Activated gamma-delta T cell treated with anti-CD3 and anti-CD28 coated beads, Interleukin-2, amount 50 U/mL, for 16 hours (primary cell): ENCODE results near the gene PDZRN3.

Experiments used
- DNase-seq: peaks from one replicate; pipeline ENCODE4 v3.0.0-alpha.2; 2020; ENCODE audit warnings: low read depth

PDZRN3 gene

DNA sequence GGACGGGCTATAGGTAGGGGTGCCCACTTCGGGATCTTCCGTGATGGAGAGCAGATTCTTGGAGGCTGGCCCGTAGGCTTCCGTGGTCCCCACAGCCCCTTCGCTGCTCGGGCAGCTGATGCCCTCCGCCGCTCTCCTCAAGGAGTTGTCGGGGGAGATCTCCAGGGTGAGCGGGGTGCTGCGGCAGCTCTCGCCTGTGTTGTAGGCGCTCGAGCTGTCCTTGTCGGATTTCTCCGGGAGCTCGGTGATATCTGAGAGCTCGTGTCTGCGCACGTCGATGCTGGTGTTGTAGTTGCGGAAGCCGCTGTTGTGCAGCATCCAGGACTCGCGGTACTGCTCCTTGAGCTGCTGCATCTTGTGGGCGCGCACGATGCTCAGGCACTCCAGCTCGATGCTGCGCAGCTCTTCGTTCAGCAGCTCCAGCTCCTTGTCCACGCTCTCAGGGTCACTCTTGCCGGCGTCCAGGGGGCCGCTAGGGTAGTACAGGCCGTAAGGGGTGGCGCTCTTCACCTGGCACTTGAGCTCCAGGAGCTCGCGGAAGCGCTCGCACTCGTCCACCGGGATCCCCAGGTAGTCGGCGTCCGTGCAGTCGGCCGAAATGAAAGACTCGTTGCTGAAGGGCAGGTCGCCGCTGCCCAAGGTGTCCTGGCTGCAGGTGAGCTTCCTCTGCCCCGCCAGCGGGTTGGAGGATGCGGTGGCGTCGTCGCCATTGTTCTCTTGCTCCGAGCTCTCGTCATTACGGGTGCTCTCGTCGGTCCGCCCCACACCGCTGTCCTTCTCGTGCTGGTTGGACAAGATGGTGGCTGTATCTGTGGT is 240.4 kb downstream of the PDZRN3 start:
- DNase-seq: no peak

DNA sequence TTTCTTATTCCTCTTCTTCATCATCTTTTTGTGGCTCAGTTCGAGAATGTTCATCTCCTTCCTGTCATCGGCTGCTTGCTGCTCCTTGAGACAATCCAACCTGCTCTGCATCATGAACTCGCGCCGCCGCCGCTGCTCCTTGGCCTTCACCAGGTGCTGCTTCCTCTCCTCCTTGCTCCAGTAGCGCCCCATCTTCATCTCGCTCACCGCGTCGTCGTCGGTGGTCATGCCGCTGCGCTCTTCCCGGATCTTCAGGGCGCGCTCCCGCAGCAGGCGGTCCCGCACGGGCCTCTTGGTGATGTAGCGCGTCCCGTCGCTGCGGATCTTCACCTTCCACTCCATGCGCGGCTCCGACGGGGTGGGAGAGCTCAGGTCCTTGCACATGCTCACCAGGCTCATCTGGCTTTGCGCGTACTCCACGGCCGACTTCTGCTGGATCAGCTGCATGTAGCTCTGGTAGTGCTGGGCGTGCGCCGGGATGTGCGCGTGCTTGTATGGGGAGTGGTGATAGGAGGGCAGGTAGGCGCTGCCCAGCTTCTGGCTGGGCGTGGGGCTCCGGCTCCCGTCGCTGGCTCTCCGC is 241.2 kb downstream of the PDZRN3 start:
- DNase-seq: no peak

DNA sequence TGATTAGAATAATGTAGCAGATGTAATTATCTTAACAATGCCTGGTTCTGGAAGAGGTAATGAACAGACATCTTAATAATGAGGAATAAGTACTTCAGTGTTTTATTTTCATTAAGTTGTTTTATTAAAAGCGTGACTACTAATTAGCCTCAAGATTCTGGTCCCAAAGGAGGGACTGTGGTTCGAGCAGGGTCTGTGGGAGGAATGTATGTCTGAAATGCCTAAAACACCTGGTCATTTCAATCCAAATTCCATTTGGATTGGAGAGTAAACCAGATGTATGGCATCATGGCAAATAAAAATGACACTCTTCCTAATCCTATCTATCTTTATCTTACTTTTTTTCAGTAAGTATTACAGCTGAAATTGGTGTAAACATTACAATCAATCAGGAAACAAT is 243.2 kb downstream of the PDZRN3 start:
- no peak for DNase-seq

DNA sequence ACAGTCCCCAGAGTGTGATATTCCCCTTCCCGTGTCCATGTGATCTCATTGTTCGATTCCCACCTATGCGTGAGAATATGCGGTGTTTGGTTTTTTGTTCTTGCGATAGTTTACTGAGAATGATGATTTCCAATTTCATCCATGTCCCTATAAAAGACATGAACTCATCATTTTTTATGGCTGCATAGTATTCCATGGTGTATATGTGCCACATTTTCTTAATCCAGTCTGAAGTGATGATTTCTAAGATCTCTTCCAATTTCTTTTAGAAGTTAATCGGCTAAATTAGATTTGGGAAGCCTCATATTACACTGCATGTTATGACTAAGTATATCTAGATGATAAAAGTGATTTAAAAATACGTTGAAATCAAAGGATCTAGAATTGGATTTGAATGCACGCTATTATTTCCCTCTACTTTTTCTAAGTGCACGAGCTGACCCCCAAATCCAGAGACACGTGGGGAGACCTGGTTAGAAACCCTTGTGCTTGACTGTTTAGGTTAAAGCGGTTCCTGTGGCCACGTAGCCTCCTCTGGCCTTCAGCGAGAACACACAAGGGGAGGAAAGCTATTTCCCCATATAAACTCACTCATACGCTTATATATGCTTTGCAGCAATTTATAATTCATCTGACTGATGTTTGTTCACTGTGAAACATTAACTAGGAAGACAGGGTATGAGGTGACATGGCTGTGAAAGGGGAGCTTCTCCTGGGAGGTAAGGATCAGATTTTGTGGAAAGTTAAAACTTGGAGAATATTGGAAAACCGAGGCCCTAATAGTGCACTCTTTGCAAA is 243.8 kb downstream of the PDZRN3 start:
- DNase-seq: no peak

DNA sequence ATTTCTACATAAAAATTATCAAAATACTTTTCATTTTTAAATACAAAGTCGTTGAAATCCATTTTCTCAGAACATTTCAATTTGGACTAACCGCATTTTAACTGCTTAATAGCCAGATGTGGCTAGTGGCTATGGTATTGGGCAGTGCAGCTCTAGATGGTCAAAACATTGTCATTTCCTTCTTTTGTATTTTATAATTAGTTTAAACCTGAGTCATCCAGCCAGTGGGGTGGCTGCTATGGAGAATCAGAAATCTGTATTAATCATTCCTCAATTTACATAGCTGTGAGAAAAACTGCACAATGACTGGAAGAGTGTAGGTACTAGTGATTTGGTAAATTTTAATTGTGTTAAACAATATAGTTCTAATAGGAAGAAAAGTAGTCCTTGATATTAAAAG is 245.3 kb downstream of the PDZRN3 start:
- no peak for DNase-seq

DNA sequence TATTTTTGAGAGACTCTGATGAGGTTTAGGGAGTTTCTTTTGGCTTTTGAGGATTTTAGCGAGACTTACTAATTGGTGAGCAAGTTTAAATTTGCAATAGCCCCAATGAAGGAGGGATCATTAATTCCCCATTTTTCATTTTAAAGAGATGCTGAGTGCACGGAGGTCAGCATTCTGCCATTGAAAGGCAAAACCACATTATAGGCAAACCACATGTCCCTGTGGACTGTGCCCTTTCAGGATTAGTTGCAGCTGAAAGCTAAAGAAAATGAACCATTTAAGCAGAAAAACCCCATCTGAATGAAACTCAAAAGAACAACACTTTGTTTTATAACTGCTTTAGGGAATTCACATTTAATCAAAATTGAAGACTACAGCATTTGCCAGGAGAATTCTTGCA is 246.5 kb downstream of the PDZRN3 start:
- DNase-seq: no peak

DNA sequence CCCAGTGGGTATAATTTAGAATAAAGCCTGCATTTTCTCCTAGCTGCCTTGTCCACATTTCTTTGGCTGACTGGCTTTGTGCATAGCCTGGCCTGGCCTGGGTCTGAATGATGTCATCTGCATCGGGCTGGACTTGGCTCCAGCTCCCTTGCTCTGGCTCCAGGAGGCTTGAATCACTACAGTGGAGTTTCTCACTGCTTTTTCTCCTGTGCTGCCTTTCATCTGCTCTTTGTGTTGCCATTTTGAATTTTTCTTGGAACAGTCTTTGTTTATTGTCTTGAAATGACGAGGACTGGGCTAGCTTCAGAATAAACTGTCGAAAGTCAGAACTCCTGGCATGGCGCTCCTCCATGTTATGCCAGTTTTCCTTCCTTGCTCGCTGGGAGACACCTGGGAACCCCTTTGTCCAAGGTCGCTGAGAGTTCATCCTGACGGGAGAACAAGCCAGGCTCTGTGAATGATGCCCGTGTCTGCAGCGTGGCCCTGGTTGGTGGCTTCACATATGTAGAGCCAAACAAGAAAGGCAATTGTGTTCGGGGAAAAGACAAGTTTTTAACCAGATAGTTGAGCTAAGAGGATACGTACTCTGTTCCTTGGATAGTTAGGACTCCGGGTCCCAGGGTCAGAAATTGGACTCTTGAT is 258.9 kb downstream of the PDZRN3 start:
- no peak for DNase-seq

DNA sequence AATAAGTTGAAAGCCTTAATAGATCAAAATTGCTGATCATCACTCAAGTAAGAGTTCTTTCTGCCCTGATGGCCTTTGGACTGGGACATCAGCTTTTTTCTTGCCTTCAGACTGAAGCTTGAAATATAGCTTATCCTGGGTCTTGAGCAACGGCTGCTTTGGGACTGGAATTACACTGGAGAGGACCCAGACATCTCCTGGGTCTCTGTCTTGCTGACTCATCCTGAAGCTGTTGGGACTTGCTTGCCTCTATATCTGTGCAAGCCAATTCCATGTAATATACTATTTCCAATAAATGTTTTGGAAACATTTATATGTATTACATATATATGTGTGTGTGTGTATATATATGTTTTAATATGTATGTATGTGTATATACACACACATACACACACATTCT is 260.2 kb downstream of the PDZRN3 start:
- no peak for DNase-seq

DNA sequence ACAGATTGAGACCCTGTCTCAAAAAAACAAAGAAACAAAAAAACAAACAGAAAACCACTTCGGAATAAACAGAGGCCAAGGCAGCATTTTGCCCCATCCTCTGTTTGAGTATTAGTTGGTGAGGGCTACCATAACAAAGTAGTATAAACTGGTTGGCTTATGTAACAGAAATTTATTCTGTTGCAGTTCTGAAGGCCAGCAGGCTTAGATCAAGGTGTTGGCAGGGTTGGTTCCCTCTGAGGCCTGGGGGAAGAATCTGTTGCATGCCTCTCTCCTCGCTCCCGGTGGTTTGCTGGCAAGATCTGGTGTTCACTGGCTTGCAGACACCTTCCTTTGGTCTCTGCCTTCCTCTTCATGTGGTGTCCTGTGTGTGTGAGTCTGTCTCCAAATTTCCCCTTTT is 261.6 kb downstream of the PDZRN3 start:
- DNase-seq: no peak

DNA sequence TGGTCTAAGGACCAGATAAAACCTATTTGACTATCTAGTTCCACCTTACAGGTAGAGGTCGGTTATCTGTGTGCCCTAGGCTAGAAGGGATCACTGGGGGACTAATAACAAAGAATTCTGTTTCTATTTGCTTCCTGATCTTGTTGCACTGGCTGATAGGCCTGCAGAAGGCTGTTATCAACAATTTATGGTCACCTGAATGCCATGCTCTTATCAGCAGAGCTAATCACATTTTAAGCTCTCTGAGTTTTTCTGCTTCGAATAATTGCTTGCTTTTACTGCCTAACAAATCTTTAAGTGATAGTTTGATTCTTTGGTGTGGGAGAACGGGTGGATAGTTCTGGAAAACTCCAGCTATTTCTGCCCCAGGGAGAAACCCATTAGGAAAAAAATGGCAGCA is 263.1 kb downstream of the PDZRN3 start:
- DNase-seq: no peak

DNA sequence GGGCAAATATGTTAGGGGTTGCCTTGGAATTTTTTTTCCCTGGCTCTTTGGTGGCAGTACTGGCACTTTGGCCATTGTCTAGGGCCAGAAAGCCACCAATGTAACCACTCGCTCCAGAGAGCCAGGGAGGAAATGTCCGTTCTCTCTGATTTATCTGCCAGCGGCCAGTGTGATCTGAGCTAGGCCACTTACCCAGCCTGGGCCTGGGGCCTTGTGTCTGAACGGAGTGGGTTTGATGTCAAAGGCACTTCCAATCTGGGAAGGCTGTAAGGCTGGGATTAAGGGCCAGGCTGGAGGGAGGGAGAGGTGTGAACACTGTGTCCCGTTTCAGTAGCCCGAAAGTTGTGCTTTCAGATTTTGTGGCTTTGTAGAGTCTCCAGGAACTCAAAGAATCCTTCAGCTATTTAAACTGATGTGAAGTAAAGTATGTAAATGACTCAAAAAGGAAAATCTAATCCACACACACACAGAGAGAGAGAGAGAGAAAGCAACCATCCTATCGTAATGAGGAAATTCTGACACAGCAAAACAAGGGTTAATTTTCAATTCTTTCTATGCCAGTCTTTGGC is 271.0 kb downstream of the PDZRN3 start:
- DNase-seq: no peak

DNA sequence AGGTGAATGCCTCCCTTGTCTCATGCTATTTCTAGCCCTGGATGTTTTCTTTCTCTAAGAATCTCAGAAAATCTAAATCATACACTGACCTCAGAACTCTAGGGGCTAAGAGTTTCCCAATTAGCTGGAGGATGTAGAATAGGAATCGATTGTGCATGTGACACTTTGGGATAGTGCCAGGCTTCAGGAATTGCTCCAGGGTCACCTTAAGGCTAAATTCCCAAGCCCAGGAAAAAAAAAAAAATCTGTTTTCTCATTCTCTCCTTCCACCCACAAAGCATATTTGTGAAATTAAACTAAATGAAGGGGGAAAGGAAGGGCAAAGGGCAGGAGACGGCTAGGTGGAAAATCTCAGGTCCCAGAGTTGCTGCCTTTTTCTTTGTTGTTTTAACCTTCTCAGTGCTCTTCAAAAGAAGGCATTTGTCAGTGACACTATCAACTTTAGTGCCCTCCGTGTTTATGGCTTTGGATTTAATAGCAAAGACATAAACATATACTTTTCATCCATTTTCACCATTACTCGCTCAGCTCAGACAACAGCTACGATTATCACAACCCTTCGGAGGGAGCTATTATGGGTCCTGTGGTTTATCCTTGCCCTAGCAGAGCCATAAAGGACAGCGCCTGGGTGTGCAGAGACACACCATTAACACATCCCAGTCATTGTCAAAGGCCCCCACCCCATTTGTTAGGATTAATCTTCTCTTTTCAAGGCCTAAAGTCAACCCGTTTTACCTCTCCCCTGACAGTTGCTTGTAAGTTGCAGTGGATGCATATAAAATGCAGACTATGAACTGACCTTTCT is 271.7 kb downstream of the PDZRN3 start:
- no peak for DNase-seq

DNA sequence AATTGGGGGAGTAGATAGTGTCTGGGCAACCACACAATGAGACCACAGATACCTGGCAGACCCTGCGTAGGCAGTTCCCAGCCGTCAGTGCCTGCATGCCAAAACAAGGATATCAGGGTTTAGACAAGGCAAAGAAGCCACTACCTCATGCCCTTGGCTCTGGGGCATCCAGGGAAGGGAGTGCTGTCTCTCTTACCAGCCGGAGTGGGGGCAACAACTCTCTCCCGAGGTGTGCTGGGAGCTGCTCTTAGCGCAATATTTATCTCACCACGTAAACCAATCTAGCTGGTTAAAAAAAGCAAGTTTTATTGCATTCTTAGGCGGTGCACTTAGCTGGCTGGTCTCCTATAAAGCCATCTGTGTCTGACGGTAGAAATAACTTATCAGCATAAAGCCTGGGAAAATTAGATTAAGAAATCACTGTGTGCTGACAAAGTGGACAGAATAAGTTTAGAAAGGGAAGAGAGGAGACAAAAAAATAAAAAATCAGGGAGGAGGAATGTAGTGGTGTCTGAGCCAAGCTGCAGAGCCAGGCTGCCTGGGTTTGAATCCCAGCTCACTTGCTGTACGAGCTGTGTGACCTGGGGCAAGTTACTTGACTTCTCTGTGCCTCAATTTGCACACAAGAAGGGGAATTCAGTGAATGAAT is 273.2 kb downstream of the PDZRN3 start:
- DNase-seq: no peak

DNA sequence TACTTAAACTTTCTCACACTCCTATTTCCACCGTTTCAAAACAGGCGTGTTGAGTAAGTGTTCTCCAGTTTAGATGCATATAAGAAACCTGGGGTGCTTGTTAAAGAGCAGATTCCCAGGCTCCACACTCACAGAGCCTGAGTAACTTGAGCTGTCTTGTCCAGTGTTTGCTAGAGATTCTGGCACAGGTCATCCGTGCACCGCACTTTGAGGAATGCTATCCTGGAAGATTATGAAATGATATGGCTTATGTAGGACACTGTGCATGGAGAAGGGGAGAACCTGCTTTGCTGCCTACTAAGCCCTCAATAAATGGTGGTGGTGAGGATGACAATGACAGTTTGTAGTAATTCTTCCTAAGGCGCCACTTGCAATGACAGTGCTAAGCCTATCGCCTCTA is 273.7 kb downstream of the PDZRN3 start:
- no peak for DNase-seq

DNA sequence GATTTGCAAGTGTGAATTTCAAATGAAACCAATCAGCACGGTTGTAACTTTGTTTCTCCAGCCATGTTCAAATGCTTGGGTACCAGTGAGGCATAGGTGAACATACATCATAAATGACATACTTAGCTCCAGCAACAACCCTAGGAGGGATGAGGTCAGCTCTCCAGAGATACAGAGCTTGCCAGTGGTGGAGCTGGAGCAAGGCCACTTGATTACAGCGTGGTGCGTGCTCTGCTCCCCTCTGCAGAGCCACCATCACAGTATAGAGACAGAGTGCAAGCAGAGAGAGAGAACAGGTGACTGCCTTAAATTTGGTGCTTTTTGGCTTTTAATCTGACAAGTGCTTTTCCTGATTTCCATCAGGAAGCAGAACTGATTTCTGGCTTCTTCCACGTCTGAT is 275.1 kb downstream of the PDZRN3 start:
- no peak for DNase-seq

DNA sequence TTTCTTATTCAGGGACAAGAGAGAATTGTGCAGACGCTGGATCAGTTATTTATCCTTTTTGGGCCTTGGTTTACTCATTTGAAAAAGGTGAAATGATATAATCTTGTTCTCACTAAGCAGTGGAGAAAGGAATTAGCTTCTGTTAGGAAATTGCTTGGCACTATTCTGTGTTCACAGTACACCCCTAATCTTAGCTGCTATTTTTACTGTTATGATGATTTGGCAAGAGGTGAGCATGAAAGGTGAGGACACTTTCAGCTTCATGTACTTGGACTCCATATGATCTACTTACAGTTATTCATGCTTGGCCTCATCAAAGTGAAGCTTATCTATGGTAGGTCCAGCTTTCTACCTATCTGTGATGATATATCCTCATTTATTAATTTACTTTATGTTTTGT is 282.7 kb downstream of the PDZRN3 start:
- DNase-seq: no peak

DNA sequence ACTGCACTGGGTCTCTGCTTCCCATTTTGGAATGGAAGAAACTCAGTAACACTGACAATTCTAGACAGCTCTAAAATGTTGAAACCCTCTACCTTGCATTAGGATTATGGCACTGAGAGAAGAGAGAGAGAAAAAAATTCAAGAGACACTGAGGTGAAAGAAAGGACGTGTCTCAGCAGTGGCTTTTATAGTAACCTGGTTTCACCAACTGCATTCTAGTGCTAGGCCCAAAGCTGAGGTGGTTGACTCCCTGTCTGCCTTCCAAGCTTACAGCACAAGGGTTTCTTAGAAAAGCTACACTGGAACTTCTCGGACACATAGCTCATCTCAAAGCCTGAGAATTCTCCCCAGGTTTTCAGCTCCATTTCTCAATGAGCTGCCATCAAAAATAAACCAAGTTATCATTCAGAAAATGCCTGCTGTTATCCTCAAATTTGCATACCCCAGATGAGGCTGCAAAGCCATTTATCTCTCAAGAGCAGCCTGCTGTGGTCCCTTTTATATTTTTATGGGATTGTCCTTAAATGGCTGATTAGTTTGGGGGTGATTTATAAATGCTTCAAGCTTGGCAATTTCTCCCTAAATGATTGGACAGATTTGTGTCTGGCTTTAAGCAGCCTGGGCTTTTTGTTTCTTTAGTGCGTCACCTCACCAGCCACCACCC is 283.3 kb downstream of the PDZRN3 start:
- DNase-seq: no peak

DNA sequence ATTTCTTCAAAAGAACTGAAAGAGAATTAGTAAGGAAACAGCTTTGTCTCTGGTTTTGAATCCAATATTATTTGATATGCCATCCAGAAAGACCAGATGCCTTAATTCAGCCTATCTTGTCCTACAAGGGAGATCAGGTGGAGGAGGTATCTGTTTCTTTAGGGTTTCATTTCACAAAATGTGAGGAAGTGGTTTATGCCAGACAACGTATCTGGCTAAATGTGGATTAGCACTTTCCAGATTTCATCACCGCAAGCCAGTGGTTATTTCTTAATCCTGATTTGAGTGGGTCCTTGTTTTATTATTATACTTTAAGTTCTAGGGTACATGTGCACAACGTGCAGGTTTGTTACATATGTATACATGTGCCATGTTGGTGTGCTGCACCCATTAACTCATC is 292.2 kb downstream of the PDZRN3 start:
- DNase-seq: no peak
